PC-9 (cell line): ENCODE data around the gene L3HYPDH. TPM values are rescaled to one million over a fixed set of nuclear protein-coding genes. Genes with fewer than 3 reads are reported as not detected.
A peak's percentile ranks its signal among the peaks of the same experiment; 100 is the strongest.

Experiments used
- BruUV-seq: library from RNA; stranded (reverse); fragments of 400-500 nt; replicated peaks from 2 replicates; lab custom pipeline; 2021; lab: Mats Ljungman, UMichigan
- CTCF ChIA-PET: fragments of 300-600 bp; sonication (Branson Sonifier 250); formaldehyde crosslinking; loops from one replicate; lab custom pipeline; 2022; ENCODE audit warnings: antibody characterized with exemption; lab: Charles Lee
- POLR2A ChIA-PET: fragments of 300-600 bp; sonication (Branson Sonifier 250); formaldehyde crosslinking; loops from one replicate; lab custom pipeline; 2022; ENCODE audit warnings: antibody characterized with exemption; ENCODE audit not compliant: unreplicated experiment; lab: Charles Lee
- DNase-seq, 2 experiments: peaks; one replicate each; pipeline versions ENCODE4 v3.0.0 to v3.0.0-alpha.2; 2015 to 2022; ENCODE audit warnings: mixed read lengths in 1 of 2
- H2AFZ ChIP-seq: fragments of 200-600 bp; sonication (generic); 2 replicates; pipeline ENCODE4 v1.8.1; 2017; ENCODE audit warnings: antibody characterized with exemption
- H3F3A ChIP-seq: fragments of 200-600 bp; sonication (generic); 2 replicates; pipeline ENCODE4 v1.8.1; 2017; ENCODE audit warnings: antibody characterized with exemption, mild to moderate bottlenecking, low read depth; ENCODE audit not compliant: insufficient read depth
- H3K27ac ChIP-seq: fragments of 200-600 bp; sonication (generic); 2 replicates; pipeline ENCODE4 v1.6.1; 2016; ENCODE audit warnings: mixed run types
- H3K27me3 ChIP-seq: fragments of 200-600 bp; sonication (generic); 2 replicates; pipeline ENCODE4 v1.6.1; 2016; ENCODE audit warnings: low read depth, mixed run types; ENCODE audit not compliant: insufficient read depth
- H3K36me3 ChIP-seq: fragments of 200-600 bp; sonication (generic); 2 replicates; pipeline ENCODE4 v1.6.1; 2016; ENCODE audit warnings: low read depth, mixed run types
- H3K4me1 ChIP-seq: fragments of 200-600 bp; sonication (generic); replicated peaks from 2 replicates; pipeline ENCODE4 v1.6.1; 2016; ENCODE audit warnings: mixed run types; ENCODE audit not compliant: insufficient read depth
- H3K4me2 ChIP-seq: fragments of 200-600 bp; sonication (generic); 2 replicates; pipeline ENCODE4 v1.6.1; 2017; ENCODE audit warnings: mixed run types
- H3K4me3 ChIP-seq: fragments of 200-600 bp; sonication (generic); 2 replicates; pipeline ENCODE4 v1.6.1; 2016; ENCODE audit warnings: mixed run types
- H3K79me2 ChIP-seq: fragments of 200-600 bp; sonication (generic); 2 replicates; pipeline ENCODE4 v1.6.1; 2017; ENCODE audit warnings: low read depth, mixed run types
- H3K9me2 ChIP-seq: fragments of 200-600 bp; sonication (generic); 2 replicates; pipeline ENCODE4 v1.8.1; 2017; ENCODE audit warnings: mild to moderate bottlenecking; ENCODE audit not compliant: insufficient read depth
- H3K9me3 ChIP-seq: fragments of 200-600 bp; sonication (generic); 2 replicates; pipeline ENCODE4 v1.8.1; 2016; ENCODE audit warnings: low read depth; ENCODE audit not compliant: insufficient read depth
- H4K20me1 ChIP-seq: fragments of 200-600 bp; sonication (generic); 2 replicates; pipeline ENCODE4 v1.8.1; 2017; ENCODE audit not compliant: insufficient read depth
- EZH2 ChIP-seq: fragments of 200-600 bp; sonication (generic); IDR thresholded peaks from 2 replicates; pipeline ENCODE4 v1.8.0; 2017; ENCODE audit warnings: antibody characterized with exemption, low read depth
- intact Hi-C: fragments of 100-400 bp; cut with micrococcal nuclease; formaldehyde crosslinking; loops from one replicate; pipeline ENCODE4 v1.10.0; 2022; ENCODE audit not compliant: unreplicated experiment
- total RNA-seq: library from RNA; stranded (reverse); gene quantifications from 2 replicates; pipeline ENCODE4 v1.2.3, GENCODE V29; 2021
- TF ChIP-seq, protein P1 (sequence below): fragments of 200-600 bp; sonication (generic); conservative IDR thresholded peaks from 2 replicates; pipeline ENCODE4 v1.6.1; 2017; ENCODE audit warnings: mixed run types, antibody characterized with exemption, mild to moderate bottlenecking, moderate library complexity

Gene L3HYPDH
- total RNA-seq, 1 experiment from 2014 or later, result 121 TPM

DNA sequence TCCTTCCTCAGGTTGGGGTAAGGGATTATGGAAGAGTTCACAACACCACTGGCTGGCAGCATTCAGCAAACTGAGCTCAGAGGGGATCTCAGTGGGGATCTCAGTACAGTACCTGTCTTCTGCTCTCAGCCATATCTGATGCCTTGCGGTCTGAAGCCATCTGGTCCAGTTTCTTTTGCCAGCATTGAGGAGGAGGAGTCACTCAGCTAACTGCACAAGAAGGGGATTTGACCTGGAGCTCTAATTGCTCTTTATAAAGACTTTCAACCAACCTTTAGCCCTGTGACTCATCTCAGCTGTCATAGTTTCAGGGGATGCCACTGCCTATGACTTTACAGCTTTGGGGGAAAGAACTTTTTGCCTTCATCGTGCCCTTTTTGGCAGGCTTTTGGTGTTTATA is 45.0 kb upstream of the L3HYPDH start:
- H3K36me3 ChIP-seq, result no peaks in the 10 kb centered on the region
- H3K4me1 ChIP-seq, result no peaks in the 10 kb centered on the region
- no peaks in the 10 kb centered on the region for H4K20me1 ChIP-seq
- no peaks in the 10 kb centered on the region for H3K9me2 ChIP-seq
- no peaks in the 10 kb centered on the region for H3K79me2 ChIP-seq
- ChIA-PET CTCF (no interaction called here), POLR2A (no interaction called here)
- peak overlapping the region; percentile 33; the same call in 1 of the 2 replicates for H2AFZ ChIP-seq
- BruUV-seq, result no TSS peak
- no peak for DNase-seq
- 0 out of 2 replicates have a peak, but pooled peaks cover 2% of the 10 kb centered on the region for H3K27me3 ChIP-seq
- H3K9me3 ChIP-seq, result no peaks in the 10 kb centered on the region
- H3F3A ChIP-seq, result no peaks in the 10 kb centered on the region
- no peak overlapping the region for H3K4me3 ChIP-seq
- TF ChIP-seq, protein P1, sequence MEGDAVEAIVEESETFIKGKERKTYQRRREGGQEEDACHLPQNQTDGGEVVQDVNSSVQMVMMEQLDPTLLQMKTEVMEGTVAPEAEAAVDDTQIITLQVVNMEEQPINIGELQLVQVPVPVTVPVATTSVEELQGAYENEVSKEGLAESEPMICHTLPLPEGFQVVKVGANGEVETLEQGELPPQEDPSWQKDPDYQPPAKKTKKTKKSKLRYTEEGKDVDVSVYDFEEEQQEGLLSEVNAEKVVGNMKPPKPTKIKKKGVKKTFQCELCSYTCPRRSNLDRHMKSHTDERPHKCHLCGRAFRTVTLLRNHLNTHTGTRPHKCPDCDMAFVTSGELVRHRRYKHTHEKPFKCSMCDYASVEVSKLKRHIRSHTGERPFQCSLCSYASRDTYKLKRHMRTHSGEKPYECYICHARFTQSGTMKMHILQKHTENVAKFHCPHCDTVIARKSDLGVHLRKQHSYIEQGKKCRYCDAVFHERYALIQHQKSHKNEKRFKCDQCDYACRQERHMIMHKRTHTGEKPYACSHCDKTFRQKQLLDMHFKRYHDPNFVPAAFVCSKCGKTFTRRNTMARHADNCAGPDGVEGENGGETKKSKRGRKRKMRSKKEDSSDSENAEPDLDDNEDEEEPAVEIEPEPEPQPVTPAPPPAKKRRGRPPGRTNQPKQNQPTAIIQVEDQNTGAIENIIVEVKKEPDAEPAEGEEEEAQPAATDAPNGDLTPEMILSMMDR, result no peak
- TF ChIP-seq EZH2, result no peak
- no peak overlapping the region for H3K4me2 ChIP-seq
- intact Hi-C loops, result no loop called here
- H3K27ac ChIP-seq, result no peak overlapping the region

DNA sequence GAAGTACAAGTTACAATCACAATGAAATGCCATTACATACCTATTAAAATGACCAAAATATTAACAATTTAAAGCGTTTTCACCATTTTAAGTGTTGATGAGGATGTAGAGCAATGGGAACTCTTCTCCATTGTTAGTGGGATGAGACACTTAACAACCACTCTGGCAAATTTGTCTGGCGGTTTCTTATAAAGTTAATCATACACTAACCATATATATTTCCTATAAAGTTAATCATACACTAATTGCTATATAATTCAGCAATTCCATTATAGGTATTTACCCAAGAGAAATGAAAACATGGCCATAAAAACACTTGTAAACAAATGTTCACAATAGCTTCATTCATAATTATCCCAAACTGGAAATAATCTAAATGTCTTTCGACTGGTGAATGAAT is 36.0 kb upstream of the L3HYPDH start:
- BruUV-seq, result no TSS peak
- no peak overlapping the region for H3K4me3 ChIP-seq
- H3K9me3 ChIP-seq, result no peaks in the 10 kb centered on the region
- H4K20me1 ChIP-seq, result no peaks in the 10 kb centered on the region
- intact Hi-C loops, result no loop called here
- H3K9me2 ChIP-seq, result no peaks in the 10 kb centered on the region
- no peak for DNase-seq
- no peak overlapping the region for H3K4me2 ChIP-seq
- CTCF ChIA-PET, result no interaction called here
- H3F3A ChIP-seq, result no peaks in the 10 kb centered on the region
- no peaks in the 10 kb centered on the region for H3K4me1 ChIP-seq
- POLR2A ChIA-PET, result no interaction called here
- no peaks in the 10 kb centered on the region for H3K79me2 ChIP-seq
- H3K36me3 ChIP-seq, result no peaks in the 10 kb centered on the region
- no peak overlapping the region for H2AFZ ChIP-seq
- no peak for TF ChIP-seq EZH2
- TF ChIP-seq, protein P1, result no peak
- H3K27ac ChIP-seq, result no peak overlapping the region
- H3K27me3 ChIP-seq, result no peaks in the 10 kb centered on the region

DNA sequence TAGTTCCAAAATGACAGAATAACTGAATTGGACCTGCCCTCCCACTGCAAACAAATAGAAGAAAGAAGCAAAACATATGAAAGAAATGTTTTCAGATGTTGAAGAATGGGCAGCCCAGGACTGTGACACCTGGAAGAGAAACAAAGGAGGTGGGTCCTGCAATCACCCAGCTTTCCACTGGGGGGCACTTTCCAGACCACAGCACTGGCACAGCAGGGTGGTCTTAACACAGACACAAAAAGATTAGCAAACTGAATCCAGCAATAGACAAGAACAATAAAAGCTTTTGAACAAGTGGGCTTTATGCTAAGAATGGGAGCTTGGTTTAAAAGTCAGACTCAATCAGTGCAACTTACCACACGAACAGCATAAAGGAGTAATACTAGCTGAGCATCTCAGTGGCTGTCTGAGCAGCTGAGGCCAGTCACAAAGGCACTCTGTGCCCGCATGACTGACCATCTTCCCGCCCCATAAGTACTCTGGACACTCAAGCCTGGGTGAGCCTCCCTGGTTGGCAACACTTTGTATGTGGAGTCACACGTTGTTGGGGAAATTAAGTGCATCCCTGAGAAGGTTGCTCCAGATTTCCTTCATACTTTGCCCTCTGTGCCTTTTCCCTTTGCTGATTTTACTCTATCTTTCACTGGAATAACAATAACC is 27.8 kb upstream of the L3HYPDH start:
- H3K36me3 ChIP-seq, result no peaks in the 10 kb centered on the region
- BruUV-seq, result no TSS peak
- H3F3A ChIP-seq, result no peaks in the 10 kb centered on the region
- H3K79me2 ChIP-seq, result no peaks in the 10 kb centered on the region
- H3K9me2 ChIP-seq, result no peaks in the 10 kb centered on the region
- no peak for DNase-seq
- no peak overlapping the region for H3K27ac ChIP-seq
- no peak overlapping the region for H3K4me3 ChIP-seq
- no peaks in the 10 kb centered on the region for H3K4me1 ChIP-seq
- TF ChIP-seq EZH2, result no peak
- TF ChIP-seq, protein P1, result peak; percentile 55
- intact Hi-C loops, result no loop called here
- ChIA-PET CTCF (no interaction called here), POLR2A (no interaction called here)
- H3K4me2 ChIP-seq, result no peak overlapping the region
- no peaks in the 10 kb centered on the region for H3K9me3 ChIP-seq
- H3K27me3 ChIP-seq, result no peaks in the 10 kb centered on the region
- no peak overlapping the region for H2AFZ ChIP-seq
- no peaks in the 10 kb centered on the region for H4K20me1 ChIP-seq
